ENCODE measurements around the gene ST6GAL2. TPM values are rescaled to one million over a fixed set of nuclear protein-coding genes. Genes with fewer than 3 reads are reported as not detected.

The ST6GAL2 gene
- total and polyA plus RNA-seq, 9 of the 15 experiments (the other 6 are each of a cell fraction or from before 2014, with no cell fraction given): not detected

DNA sequence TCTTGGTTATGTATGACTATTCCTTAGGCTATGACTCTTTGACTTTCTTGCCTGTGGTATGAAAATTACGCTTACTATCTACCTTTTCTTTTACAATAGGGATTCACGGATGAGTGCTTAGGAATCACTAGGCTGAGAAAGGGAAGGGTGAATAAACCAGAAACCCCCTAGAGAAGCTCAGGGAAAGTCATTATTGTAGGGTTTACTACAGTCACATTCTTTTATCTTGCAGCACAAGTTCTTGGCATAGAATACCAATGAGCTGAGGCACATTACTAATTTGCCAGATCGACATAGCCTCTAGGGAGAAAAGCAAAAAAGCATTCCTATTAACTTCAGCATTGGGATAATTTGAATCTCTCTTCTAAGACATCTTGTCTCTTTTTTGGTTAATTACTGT lies 103.3 kb downstream of the ST6GAL2 start (continued):
- no peak for TF ChIP-seq SAFB (IDR thresholded peaks at IDR 0.05; ENCODE audit: borderline replicate concordance, low read depth, low read length)
- no peak for TF ChIP-seq ZNF134 (CRISPR knock-in tag; conservative IDR thresholded peaks at IDR 0.05)
- no peak for TF ChIP-seq IFI16 (CRISPR knock-in tag; IDR thresholded peaks at IDR 0.05)

DNA sequence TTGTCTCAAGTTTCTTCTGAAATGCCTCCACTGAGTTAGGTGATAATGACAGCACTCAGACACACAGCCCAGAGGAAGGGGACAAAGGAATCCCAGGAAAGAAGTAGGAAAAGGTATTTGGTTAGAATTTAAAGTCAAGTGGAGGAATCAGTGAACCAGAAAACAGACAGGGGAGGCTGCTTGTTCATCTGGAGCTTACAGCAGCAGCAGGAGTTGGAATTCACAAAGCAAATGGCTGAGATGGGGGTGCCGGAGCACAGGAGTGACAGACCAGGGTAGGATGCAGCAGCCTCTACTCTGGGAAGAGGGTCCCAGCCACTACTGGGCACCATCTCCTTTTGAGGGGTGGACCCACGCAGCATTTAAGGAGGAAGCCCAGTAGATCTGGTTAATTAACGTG lies 104.8 kb downstream of the ST6GAL2 start:
- H3K4me3 ChIP-seq: no peak overlapping the region
- WGBS (ENCODE audit: insufficient coverage, low coverage, missing lambda C conversion rate): 0% methylated on average over 3 of the region's 3 CpGs
- intact Hi-C loops (cut with micrococcal nuclease): no loop called here
- in situ Hi-C loops (cut with MboI): no loop called here
- no peak for FAIRE-seq
- H2AFZ ChIP-seq (ENCODE audit: low read depth, low read length): no peak overlapping the region
- no peak overlapping the region for H3K27ac ChIP-seq (ENCODE audit: extremely low read depth, low read depth, low read length)
- no peaks in the 10 kb centered on the region for H3K36me3 ChIP-seq (ENCODE audit: control insufficient read depth, insufficient read depth, low read length)
- H3K4me2 ChIP-seq (ENCODE audit: insufficient read depth, low read length): no peak overlapping the region
- no peaks in the 10 kb centered on the region for H3K4me1 ChIP-seq (replicated peaks in 1 of 2; ENCODE audit: control insufficient read depth in 2 of 2, insufficient read depth in 2 of 2, low read length in 2 of 2)
- no peak overlapping the region for H3K9ac ChIP-seq (ENCODE audit: insufficient read depth in 1 of 2, low read depth in 2 of 2, low read length in 2 of 2)
- no peak for ATAC-seq
- ChIA-PET CTCF (ENCODE audit: low intra/inter-chr PET ratio) (no interaction called here), POLR2A (no interaction called here)
- no TSS peak for BruUV-seq (replicated peaks)
- H3K27me3 ChIP-seq (ENCODE audit: control insufficient read depth in 2 of 2, insufficient read depth in 2 of 2, low read length in 2 of 2): no peaks in the 10 kb centered on the region
- H3K9me3 ChIP-seq (replicated peaks; ENCODE audit: control insufficient read depth, insufficient read depth, low read depth, low read length): no peaks in the 10 kb centered on the region
- H3K79me2 ChIP-seq (ENCODE audit: control insufficient read depth, insufficient read depth, low read length): no peaks in the 10 kb centered on the region
- no peaks in the 10 kb centered on the region for H3K9me1 ChIP-seq (ENCODE audit: control insufficient read depth, insufficient read depth, low read length)
- DNase-seq (ENCODE audit: extremely low read depth in 1 of 4, low spot score in 3 of 4): no peak
- H4K20me1 ChIP-seq (replicated peaks; ENCODE audit: control insufficient read depth, insufficient read depth, low read length): no peaks in the 10 kb centered on the region
- TF ChIP-seq, protein P1, sequence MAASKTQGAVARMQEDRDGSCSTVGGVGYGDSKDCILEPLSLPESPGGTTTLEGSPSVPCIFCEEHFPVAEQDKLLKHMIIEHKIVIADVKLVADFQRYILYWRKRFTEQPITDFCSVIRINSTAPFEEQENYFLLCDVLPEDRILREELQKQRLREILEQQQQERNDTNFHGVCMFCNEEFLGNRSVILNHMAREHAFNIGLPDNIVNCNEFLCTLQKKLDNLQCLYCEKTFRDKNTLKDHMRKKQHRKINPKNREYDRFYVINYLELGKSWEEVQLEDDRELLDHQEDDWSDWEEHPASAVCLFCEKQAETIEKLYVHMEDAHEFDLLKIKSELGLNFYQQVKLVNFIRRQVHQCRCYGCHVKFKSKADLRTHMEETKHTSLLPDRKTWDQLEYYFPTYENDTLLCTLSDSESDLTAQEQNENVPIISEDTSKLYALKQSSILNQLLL (CRISPR knock-in tag; IDR thresholded peaks at IDR 0.05; ENCODE audit: borderline replicate concordance): no peak
- TF ChIP-seq CBX1 (IDR thresholded peaks at IDR 0.05; ENCODE audit: low read depth) (no peak), STAG1 (CRISPR knock-in tag; IDR thresholded peaks at IDR 0.05; ENCODE audit: borderline replicate concordance) (no peak), HDAC2 (IDR thresholded peaks at IDR 0.05) (no peak), ZFP36 (IDR thresholded peaks at IDR 0.05; ENCODE audit: low read depth, low read length, partially characterized antibody) (no peak), CEBPG (CRISPR knock-in tag; IDR thresholded peaks at IDR 0.05) (no peak), CEBPG (tag; conservative IDR thresholded peaks at IDR 0.05 in 1 of 2, IDR thresholded peaks at IDR 0.05 in 1 of 2) (no peak), NFYB (IDR thresholded peaks at IDR 0.05; ENCODE audit: extremely low read depth, insufficient read length) (no peak), HDAC1 (IDR thresholded peaks at IDR 0.05) (no peak), YBX1 (IDR thresholded peaks at IDR 0.05) (no peak), ZNF717 (CRISPR knock-in tag; IDR thresholded peaks at IDR 0.05) (no peak)
- TF ChIP-seq, protein P2, sequence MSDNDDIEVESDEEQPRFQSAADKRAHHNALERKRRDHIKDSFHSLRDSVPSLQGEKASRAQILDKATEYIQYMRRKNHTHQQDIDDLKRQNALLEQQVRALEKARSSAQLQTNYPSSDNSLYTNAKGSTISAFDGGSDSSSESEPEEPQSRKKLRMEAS (CRISPR knock-in tag; IDR thresholded peaks at IDR 0.05): no peak
- TF ChIP-seq, protein P3, sequence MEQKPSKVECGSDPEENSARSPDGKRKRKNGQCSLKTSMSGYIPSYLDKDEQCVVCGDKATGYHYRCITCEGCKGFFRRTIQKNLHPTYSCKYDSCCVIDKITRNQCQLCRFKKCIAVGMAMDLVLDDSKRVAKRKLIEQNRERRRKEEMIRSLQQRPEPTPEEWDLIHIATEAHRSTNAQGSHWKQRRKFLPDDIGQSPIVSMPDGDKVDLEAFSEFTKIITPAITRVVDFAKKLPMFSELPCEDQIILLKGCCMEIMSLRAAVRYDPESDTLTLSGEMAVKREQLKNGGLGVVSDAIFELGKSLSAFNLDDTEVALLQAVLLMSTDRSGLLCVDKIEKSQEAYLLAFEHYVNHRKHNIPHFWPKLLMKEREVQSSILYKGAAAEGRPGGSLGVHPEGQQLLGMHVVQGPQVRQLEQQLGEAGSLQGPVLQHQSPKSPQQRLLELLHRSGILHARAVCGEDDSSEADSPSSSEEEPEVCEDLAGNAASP (IDR thresholded peaks at IDR 0.05): no peak
- TF ChIP-seq, protein P4, sequence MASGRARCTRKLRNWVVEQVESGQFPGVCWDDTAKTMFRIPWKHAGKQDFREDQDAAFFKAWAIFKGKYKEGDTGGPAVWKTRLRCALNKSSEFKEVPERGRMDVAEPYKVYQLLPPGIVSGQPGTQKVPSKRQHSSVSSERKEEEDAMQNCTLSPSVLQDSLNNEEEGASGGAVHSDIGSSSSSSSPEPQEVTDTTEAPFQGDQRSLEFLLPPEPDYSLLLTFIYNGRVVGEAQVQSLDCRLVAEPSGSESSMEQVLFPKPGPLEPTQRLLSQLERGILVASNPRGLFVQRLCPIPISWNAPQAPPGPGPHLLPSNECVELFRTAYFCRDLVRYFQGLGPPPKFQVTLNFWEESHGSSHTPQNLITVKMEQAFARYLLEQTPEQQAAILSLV (tag; IDR thresholded peaks at IDR 0.05): no peak
- TF ChIP-seq, protein P5, sequence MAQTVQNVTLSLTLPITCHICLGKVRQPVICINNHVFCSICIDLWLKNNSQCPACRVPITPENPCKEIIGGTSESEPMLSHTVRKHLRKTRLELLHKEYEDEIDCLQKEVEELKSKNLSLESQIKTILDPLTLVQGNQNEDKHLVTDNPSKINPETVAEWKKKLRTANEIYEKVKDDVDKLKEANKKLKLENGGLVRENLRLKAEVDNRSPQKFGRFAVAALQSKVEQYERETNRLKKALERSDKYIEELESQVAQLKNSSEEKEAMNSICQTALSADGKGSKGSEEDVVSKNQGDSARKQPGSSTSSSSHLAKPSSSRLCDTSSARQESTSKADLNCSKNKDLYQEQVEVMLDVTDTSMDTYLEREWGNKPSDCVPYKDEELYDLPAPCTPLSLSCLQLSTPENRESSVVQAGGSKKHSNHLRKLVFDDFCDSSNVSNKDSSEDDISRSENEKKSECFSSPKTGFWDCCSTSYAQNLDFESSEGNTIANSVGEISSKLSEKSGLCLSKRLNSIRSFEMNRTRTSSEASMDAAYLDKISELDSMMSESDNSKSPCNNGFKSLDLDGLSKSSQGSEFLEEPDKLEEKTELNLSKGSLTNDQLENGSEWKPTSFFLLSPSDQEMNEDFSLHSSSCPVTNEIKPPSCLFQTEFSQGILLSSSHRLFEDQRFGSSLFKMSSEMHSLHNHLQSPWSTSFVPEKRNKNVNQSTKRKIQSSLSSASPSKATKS (CRISPR knock-in tag; IDR thresholded peaks at IDR 0.05): no peak
